Liver (tissue), 9 donors: ENCODE measurements around the gene PCDH12. TPM values are rescaled to one million over a fixed set of nuclear protein-coding genes. Genes with fewer than 3 reads are reported as not detected.
A peak's percentile ranks its signal among the peaks of the same experiment; 100 is the strongest.

ENCODE experiments used
- DNase-seq: peaks from one replicate; pipeline ENCODE4 v3.0.0-alpha.2; 2017; ENCODE audit warnings: low spot score
- H3K27ac ChIP-seq, 2 donors: one replicate each; pipeline ENCODE4 v1.7.0; 2013; ENCODE audit warnings: inconsistent platforms in 2 of 2, low read length in 2 of 2, control low read depth in 1 of 2, low read depth in 1 of 2, mild to moderate bottlenecking in 1 of 2
- H3K27me3 ChIP-seq, 4 donors: one replicate each; pipeline versions ENCODE4 v1.6.1 to v1.7.0; 2013; ENCODE audit warnings: low read length in 3 of 4, inconsistent platforms in 1 of 4, mild to moderate bottlenecking in 1 of 4, moderate library complexity in 1 of 4; ENCODE audit not compliant: control insufficient read depth in 4 of 4, insufficient read depth in 4 of 4
- H3K36me3 ChIP-seq, 4 donors: one replicate each; pipeline versions ENCODE4 v1.6.1 to v1.7.0; 2013; ENCODE audit warnings: low read length in 3 of 4, mild to moderate bottlenecking in 3 of 4, low read depth in 1 of 4, moderate library complexity in 1 of 4; ENCODE audit not compliant: control insufficient read depth in 4 of 4, insufficient read depth in 3 of 4
- H3K4me1 ChIP-seq, 4 donors: one replicate each; pipeline versions ENCODE4 v1.6.1 to v1.7.0; 2013; ENCODE audit warnings: low read length in 3 of 4, mild to moderate bottlenecking in 3 of 4, moderate library complexity in 1 of 4; ENCODE audit not compliant: control insufficient read depth in 4 of 4, insufficient read depth in 4 of 4
- H3K4me3 ChIP-seq, 3 donors: one replicate each; pipeline versions ENCODE4 v1.6.1 to v1.7.0; 2013; ENCODE audit warnings: low read length in 3 of 3, control low read depth in 1 of 3, low read depth in 1 of 3, mild to moderate bottlenecking in 1 of 3
- H3K9ac ChIP-seq, 2 donors: one replicate each; pipeline ENCODE4 v1.7.0; 2013; ENCODE audit warnings: low read length in 2 of 2, mild to moderate bottlenecking in 2 of 2, moderate library complexity in 2 of 2, control low read depth in 1 of 2, low read depth in 1 of 2
- H3K9me3 ChIP-seq, 4 donors: one replicate each; pipeline versions ENCODE4 v1.6.1 to v1.7.0; 2013; ENCODE audit warnings: low read length in 3 of 4; ENCODE audit not compliant: control insufficient read depth in 4 of 4
- CTCF ChIP-seq: fragments of 150-350 bp; IDR thresholded peaks from 2 replicates; pipeline ENCODE4 v1.5.1; 2017; ENCODE audit warnings: improper control_type of control experiment, low read depth, low read length; ENCODE audit not compliant: missing input control
- EGR1 ChIP-seq, 2 donors: IDR thresholded peaks; 2 replicates each; pipeline ENCODE4 v1.6.1; 2016 to 2018; ENCODE audit warnings: antibody characterized with exemption in 2 of 2, low read depth in 2 of 2
- FOXA1 ChIP-seq: IDR thresholded peaks from 2 replicates; pipeline ENCODE4 v1.6.1; 2016; ENCODE audit warnings: antibody characterized with exemption
- FOXA2 ChIP-seq: IDR thresholded peaks from 2 replicates; pipeline ENCODE4 v1.6.1; 2016; ENCODE audit warnings: antibody characterized with exemption
- GABPA ChIP-seq, 2 donors: IDR thresholded peaks in 1 of 2; conservative IDR thresholded peaks in 1 of 2; 2 replicates each; pipeline ENCODE4 v1.6.1; 2016; ENCODE audit warnings: antibody characterized with exemption in 2 of 2, mild to moderate bottlenecking in 1 of 2, moderate library complexity in 1 of 2
- HNF4A ChIP-seq, 2 donors: conservative IDR thresholded peaks; 2 replicates each; pipeline ENCODE4 v1.6.1; 2016; ENCODE audit warnings: antibody characterized with exemption in 2 of 2, mild to moderate bottlenecking in 2 of 2
- HNF4G ChIP-seq: IDR thresholded peaks from 2 replicates; pipeline ENCODE4 v1.6.1; 2016; ENCODE audit warnings: antibody characterized with exemption
- JUND ChIP-seq, 2 donors: IDR thresholded peaks; 2 replicates each; pipeline ENCODE4 v1.6.1; 2016; ENCODE audit warnings: antibody characterized with exemption in 2 of 2
- NR2F2 ChIP-seq: IDR thresholded peaks from 2 replicates; pipeline ENCODE4 v1.6.1; 2016; ENCODE audit warnings: antibody characterized with exemption
- RAD21 ChIP-seq, 2 donors: IDR thresholded peaks; 2 replicates each; pipeline ENCODE4 v1.6.1; 2016; ENCODE audit warnings: antibody characterized with exemption in 2 of 2, mild to moderate bottlenecking in 2 of 2
- RXRA ChIP-seq, 2 donors: IDR thresholded peaks; 2 replicates each; pipeline ENCODE4 v1.6.1; 2017 to 2018; ENCODE audit warnings: antibody characterized with exemption in 2 of 2, mild to moderate bottlenecking in 1 of 2
- SP1 ChIP-seq: IDR thresholded peaks from 2 replicates; pipeline ENCODE4 v1.6.1; 2018; ENCODE audit warnings: antibody characterized with exemption, mild to moderate bottlenecking
- TAF1 ChIP-seq: conservative IDR thresholded peaks from 2 replicates; pipeline ENCODE4 v1.6.1; 2016; ENCODE audit warnings: antibody characterized with exemption, mild to moderate bottlenecking
- ZBTB33 ChIP-seq: IDR thresholded peaks from 2 replicates; pipeline ENCODE4 v1.6.1; 2016; ENCODE audit warnings: antibody characterized with exemption
- WGBS: extraction: QIAGEN DNeasy Blood & Tissue Kit; methylation state at CpG from one replicate; pipeline ENCODE4 v1.1.7; 2013; 5-methylcytosine and 5-hydroxymethylcytosine counted together
- polyA plus RNA-seq, 2 donors: library from polyadenylated mRNA; stranded (reverse) in 1 of 2; unstranded in 1 of 2; fragments of 200-250 nt in 1 of 2; fragments of >200 nt in 1 of 2; fragmentation: Nextera tagmentation in 1 of 2; extraction: Ambion mirVana in 1 of 2; gene quantifications; one replicate each; pipeline versions ENCODE4 v1.2.1 to v1.2.3, GENCODE V29; 2013 to 2015
- total RNA-seq, 2 donors: library from RNA; depleted of rRNA; stranded (reverse); fragments of >200 nt; gene quantifications; one replicate each; pipeline ENCODE4 v1.2.3, GENCODE V29; 2014
- TF ChIP-seq, protein P1 (sequence below): IDR thresholded peaks from 2 replicates; pipeline ENCODE4 v1.6.1; 2016; ENCODE audit warnings: antibody characterized with exemption
- donor health status: healthy.
- donor health status: healthy.
- donor health status: healthy.
- donor health status: healthy.
- donor health status: healthy.

Gene PCDH12
- total and polyA plus RNA-seq, 4 donors = 0.74 to 4.9 (median 3.8) TPM

GRCh38 chr5:141914797-141915196, 43.2 kb downstream of the PCDH12 start:
- Histone ChIP-seq H3K9me3 (no peaks in the 10 kb centered on the region), H3K27me3 (no peaks in the 10 kb centered on the region), H3K4me3 (no peak overlapping the region), H3K4me1 (peaks cover 6 to 16% (median 8%) of the 10 kb centered on the region in 4 donors), H3K9ac (no peak overlapping the region), H3K36me3 (no peaks in the 10 kb centered on the region), H3K27ac (no peak overlapping the region)
- WGBS = 96% methylated on average over 3 of the region's 3 CpGs
- DNase-seq = no peak
- no peak for TF ChIP-seq HNF4A (conservative IDR thresholded peaks at IDR 0.05)
- TF ChIP-seq FOXA2 = no peak
- TF ChIP-seq GABPA (IDR thresholded peaks at IDR 0.05 in 1 of 2, conservative IDR thresholded peaks at IDR 0.05 in 1 of 2) = no peak
- TF ChIP-seq ZBTB33 = no peak
- no peak for TF ChIP-seq SP1
- no peak for TF ChIP-seq RXRA (IDR thresholded peaks at IDR 0.05)

DNA sequence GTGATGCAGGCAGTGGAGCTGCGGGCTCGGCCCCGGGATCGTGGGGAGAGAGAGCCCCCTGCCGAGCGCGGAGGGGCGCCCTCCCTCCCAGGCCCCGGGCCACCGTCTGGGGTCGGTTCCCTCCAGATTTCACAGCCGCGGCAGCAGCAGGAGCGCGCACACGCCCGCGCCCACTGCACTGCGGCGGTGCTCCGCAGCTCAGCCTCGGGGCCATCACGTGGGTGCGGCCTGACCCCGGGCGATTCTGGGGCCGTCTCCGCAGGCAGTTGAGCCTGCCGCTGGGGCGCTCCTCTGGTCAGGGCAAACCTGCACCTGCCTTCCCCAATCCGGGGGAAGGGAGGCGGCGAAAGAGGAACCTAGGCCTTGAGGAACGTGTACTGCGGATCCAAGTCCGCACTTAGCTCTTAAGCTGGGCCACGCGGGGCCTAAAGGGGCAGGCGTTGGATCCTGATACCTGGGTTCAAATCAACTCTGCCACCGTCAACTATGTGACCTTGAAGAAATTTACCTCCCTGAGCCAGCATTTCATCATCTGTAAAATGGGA, 43.7 kb downstream of the PCDH12 start:
- 11% methylated on average over 40 of the region's 40 CpGs for WGBS
- Histone ChIP-seq H3K27me3 (no peaks in the 10 kb centered on the region), H3K4me1 (peaks cover 5 to 11% (median 7%) of the 10 kb centered on the region in 4 donors), H3K27ac (no peak overlapping the region), H3K36me3 (no peaks in the 10 kb centered on the region), H3K4me3 (peak overlapping the region in 2 of 3 donors; percentile 52 to 55), H3K9me3 (no peaks in the 10 kb centered on the region), H3K9ac (no peak overlapping the region)
- peak; percentile 7 for TF ChIP-seq SP1
- TF ChIP-seq RAD21 (IDR thresholded peaks at IDR 0.05) = peak; percentile 27 to 51
- no peak for TF ChIP-seq TAF1
- peak; percentile 10 for TF ChIP-seq CTCF
- peak; percentile 41 for DNase-seq

- no peaks in the 10 kb centered on the region for H3K36me3 ChIP-seq
- 34% methylated on average over 16 of the region's 16 CpGs for WGBS
- no peaks in the 10 kb centered on the region for H3K9me3 ChIP-seq
- no peak overlapping the region for H3K27ac ChIP-seq
- no peak for DNase-seq
- H3K4me3 ChIP-seq = peak overlapping the region in 2 of 3 donors; percentile 52 to 55
- peaks cover 2 to 9% (median 6%) of the 10 kb centered on the region in 4 donors for H3K4me1 ChIP-seq
- H3K9ac ChIP-seq = no peak overlapping the region
- TF ChIP-seq NR2F2 (no peak), EGR1 (IDR thresholded peaks at IDR 0.05; ENCODE audit: low read depth in 2 of 2) (no peak), FOXA1 (no peak), HNF4A (conservative IDR thresholded peaks at IDR 0.05) (no peak), CTCF (no peak), ZBTB33 (no peak), JUND (IDR thresholded peaks at IDR 0.05) (no peak), RXRA (IDR thresholded peaks at IDR 0.05) (no peak), FOXA2 (no peak), HNF4G (no peak)
- TF ChIP-seq, protein P1, sequence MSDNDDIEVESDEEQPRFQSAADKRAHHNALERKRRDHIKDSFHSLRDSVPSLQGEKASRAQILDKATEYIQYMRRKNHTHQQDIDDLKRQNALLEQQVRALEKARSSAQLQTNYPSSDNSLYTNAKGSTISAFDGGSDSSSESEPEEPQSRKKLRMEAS = no peak
- H3K27me3 ChIP-seq = no peaks in the 10 kb centered on the region
Observed at GRCh38 chr5:141913560-141914198, 44.3 kb downstream of the PCDH12 start.
